Motor neuron (in vitro differentiated cells): ENCODE measurements around the gene FUBP3. TPM values are rescaled to one million over a fixed set of nuclear protein-coding genes. Genes with fewer than 3 reads are reported as not detected.

Source experiments
- ATAC-seq, 8 experiments: fragments of 200-7000 bp; cut with Tn5 transposase; replicated peaks in 6 of 8; 2 replicates each; pipeline ENCODE4 v1.8.0; 2021; ENCODE audit warnings: mild to moderate bottlenecking in 8 of 8, moderate library complexity in 8 of 8
- H3K27ac ChIP-seq, 2 donors: fragments of 250-450 bp; sonication (Bioruptor Pico); 2 replicates each; pipeline ENCODE4 v1.9.0; 2021; ENCODE audit warnings: antibody characterized with exemption in 2 of 2, mild to moderate bottlenecking in 2 of 2, moderate library complexity in 1 of 2
- H3K4me1 ChIP-seq, 2 donors: fragments of 250-450 bp; sonication (Bioruptor Pico); replicated peaks in 1 of 2; 2 replicates each; pipeline ENCODE4 v1.6.1; 2021; ENCODE audit warnings: antibody characterized with exemption in 2 of 2, mild to moderate bottlenecking in 2 of 2, moderate library complexity in 1 of 2
- H3K4me3 ChIP-seq, 5 donors: fragments of 250-450 bp; sonication (Bioruptor Pico); 2 replicates each; pipeline ENCODE4 v1.9.0; 2021; ENCODE audit warnings: antibody characterized with exemption in 5 of 5, mild to moderate bottlenecking in 5 of 5, moderate library complexity in 4 of 5
- WGBS, 10 experiments: fragments of 450-650 bp; shearing (Covaris generic); methylation state at CpG; one replicate each; pipeline ENCODE4 v1.0.0; 2022; 5-methylcytosine and 5-hydroxymethylcytosine counted together
- in situ Hi-C, 9 experiments: fragments of 400-800 bp; cut with MboI; loops; one replicate each; pipeline ENCODE4 v1.15.0; 2021; ENCODE audit warnings: low sequenced_read_pairs in 9 of 9, low pct_unique_long_range_greater_than_20kb in 2 of 9; ENCODE audit not compliant: unreplicated experiment in 9 of 9
- total RNA-seq, 8 experiments: library from RNA; unstranded; fragments of 300-600 nt; gene quantifications; 2 replicates each; pipeline versions ENCODE4 v1.2.3 to v1.2.4, GENCODE V29; 2022

Gene FUBP3
- total RNA-seq, 8 experiments from 2014 or later, result 32.5 to 65.0 (median 50.9) TPM

DNA sequence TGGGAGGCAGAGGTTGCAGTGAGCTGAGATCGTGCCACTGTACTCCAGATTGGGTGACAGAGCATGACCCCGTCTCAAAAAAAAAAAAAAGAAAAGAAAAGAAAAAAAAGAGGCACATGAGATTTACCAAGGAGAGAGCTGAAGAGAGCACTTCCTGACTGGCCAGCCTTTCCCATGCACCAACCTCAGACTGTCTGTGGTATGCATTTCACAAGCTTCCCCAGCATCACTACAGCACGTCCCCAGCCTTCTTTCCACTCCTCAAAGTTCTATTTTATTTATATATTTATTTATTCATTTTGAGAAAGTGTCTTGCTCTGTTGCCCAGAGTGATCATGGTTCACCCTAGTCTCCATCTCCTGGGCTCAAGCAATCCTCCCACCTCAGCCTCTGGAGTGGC is 13.6 kb upstream of the FUBP3 start:
- ATAC-seq, result no peak
- in situ Hi-C loops, result no loop called here
- H3K27ac ChIP-seq, result no peak overlapping the region
- 33 to 100% (median 72%) methylated on average over 1 to 3 of the region's 3 CpGs; no CpG with 5 or more reads in 2 of the 10 experiments for WGBS, 10 experiments
- no peak overlapping the region for H3K4me3 ChIP-seq
- peaks cover 0 to 4% of the 10 kb centered on the region in 2 donors for H3K4me1 ChIP-seq

DNA sequence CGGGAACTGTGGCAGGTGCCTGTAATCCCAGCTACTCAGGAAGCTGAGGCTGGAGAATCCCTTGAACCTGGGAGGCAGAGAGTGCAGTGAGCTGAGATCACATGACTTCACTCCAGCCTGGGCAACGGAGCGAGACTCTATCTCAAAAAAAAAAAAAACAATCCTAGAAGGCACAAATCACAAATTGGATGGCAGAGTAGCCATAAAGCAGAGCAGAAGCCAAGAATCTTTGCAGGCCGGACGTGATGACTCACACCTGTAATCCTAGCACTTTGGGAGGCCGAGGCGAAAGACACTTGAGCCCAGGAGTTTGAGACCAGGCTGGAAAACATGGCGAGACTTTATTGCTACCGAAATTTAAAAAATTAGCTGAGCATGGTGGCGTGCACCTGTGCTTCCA is 9.2 kb upstream of the FUBP3 start:
- Histone ChIP-seq H3K4me1 (no peaks in the 10 kb centered on the region), H3K27ac (no peak overlapping the region), H3K4me3 (no peak overlapping the region)
- in situ Hi-C loops, result no loop called here
- no peak for ATAC-seq
- WGBS, 10 experiments, result 77 to 100% (median 89%) methylated on average over 2 to 10 of the region's 10 CpGs; no CpG with 5 or more reads in 3 of the 10 experiments

GRCh38 chr9:130575514-130575913 is 3.9 kb upstream of the FUBP3 start:
- Histone ChIP-seq H3K27ac (no peak overlapping the region), H3K4me1 (peaks cover 3 to 6% of the 10 kb centered on the region in 2 donors), H3K4me3 (no peak overlapping the region)
- 67 to 100% (median 80%) methylated on average over 1 to 3 of the region's 3 CpGs; no CpG with 5 or more reads in 1 of the 10 experiments for WGBS, 10 experiments
- ATAC-seq, result no peak
- in situ Hi-C loops, result no loop called here

DNA sequence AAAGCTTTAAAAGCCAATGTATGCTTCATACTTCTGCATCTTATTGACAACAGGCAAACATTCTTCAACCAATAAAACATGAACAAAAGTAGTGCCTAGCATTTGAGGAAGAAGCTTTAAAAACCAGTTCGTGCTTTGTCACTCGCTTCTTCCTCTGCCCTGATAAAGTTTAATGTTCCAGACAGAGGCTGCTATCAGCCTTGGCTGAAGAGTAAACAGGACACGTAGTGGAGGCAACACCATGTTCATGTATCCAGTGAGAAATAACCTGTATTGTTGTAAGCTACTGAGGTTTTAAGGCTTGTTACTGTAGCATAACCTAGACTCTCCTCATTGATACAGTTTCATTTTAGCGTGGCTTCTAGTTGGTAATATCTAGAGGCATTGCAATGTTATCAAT is 3.2 kb upstream of the FUBP3 start:
- 50 to 80% (median 72%) methylated on average over 1 to 4 of the region's 4 CpGs; no CpG with 5 or more reads in 1 of the 10 experiments for WGBS, 10 experiments
- no peak for ATAC-seq
- in situ Hi-C loops, result no loop called here
- peaks cover 6 to 8% of the 10 kb centered on the region in 2 donors for H3K4me1 ChIP-seq
- H3K4me3 ChIP-seq, result no peak overlapping the region
- H3K27ac ChIP-seq, result no peak overlapping the region

DNA sequence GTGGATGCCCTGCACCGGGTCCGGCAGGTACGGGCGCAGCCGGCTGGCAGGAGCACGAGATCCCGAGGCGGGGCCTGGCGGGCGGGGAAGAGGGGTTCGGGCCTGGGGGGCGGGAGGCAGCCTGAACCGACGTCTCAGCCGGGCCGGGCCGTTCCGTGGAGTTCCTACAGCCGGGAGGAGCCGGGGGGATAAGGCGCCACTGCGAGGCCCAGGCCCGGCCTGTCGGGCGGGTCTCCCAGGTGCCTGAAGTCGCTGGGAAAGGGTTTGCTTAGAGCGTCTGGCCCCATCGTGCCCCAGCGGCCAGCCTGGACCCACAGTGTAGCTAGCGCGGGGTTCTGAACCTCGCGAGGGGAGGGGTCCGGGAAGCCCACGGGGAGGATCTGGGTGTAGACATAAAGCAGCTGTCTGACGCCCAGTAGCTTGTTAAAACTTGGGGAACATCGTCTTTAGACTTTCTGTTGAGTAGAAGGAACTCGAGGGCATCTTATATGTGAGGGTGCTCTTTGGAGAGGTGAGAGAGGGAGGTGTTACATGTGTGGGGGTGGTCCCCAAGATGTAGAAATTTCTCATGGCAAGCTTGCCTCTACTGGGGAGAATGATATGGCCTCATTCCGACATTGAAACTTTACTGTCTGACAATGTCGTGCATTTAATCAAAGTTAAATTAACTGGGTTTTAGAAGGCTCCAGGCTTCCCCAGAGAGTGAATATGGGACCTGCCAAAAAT is 524 bp downstream of the FUBP3 start:
- WGBS, 10 experiments, result 0 to 34% (median 0%) methylated on average over 1 to 6 of the region's 40 CpGs; no CpG with 5 or more reads in 3 of the 10 experiments
- H3K27ac ChIP-seq, result peak overlapping the region; percentile 61 to 83
- in situ Hi-C loops, result no loop called here
- peak overlapping the region; percentile 61 to 99 (median 89) for H3K4me3 ChIP-seq
- peaks cover 6 to 8% of the 10 kb centered on the region in 2 donors for H3K4me1 ChIP-seq
- peak; percentile 14 to 33 (median 28) for ATAC-seq

DNA sequence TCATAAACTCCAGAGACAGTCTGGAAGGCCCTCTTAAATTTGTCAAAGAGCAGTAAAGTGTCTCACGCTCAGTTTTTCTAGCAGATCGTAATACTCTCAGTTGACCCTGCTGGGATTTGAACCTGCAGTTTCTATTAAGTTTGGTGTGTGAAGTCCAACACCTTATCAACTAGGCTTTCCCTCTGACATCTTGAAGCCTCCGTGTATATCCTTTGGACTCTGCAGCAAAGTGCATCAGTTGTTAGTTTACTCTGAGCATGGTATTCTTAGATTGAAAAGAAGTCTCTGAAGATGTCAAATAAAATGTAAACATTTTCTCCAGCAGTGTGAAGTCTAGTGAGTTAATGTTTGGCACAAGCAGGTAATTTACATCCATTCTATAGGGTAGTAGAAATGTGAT is 2.4 kb downstream of the FUBP3 start:
- in situ Hi-C loops, result no loop called here
- H3K4me1 ChIP-seq, result peaks cover 6 to 8% of the 10 kb centered on the region in 2 donors
- ATAC-seq, result no peak
- H3K27ac ChIP-seq, result no peak overlapping the region
- WGBS, 10 experiments, result 17 to 100% (median 83%) methylated on average over 1 to 3 of the region's 3 CpGs; no CpG with 5 or more reads in 4 of the 10 experiments
- H3K4me3 ChIP-seq, result no peak overlapping the region

DNA sequence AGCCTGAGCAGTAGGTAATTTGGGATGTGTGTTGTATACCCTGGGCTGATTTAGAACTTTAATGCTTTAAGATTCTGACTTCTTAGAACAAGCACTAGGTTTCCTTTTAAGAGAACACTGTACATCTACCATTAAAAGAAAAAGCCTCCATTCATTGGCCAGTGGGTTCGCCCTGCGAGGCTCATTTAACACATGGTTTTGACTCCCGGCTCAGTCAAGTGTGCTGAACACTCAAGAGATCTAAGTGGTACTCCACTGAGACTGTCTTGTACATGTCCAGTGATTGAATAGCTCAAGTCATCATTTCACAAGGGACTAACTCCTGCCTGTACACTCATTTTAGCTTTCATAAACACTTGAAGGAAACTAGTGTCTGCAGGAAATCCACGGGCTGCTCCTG is 3.9 kb downstream of the FUBP3 start:
- 88 to 100% (median 100%) methylated on average over 1 to 4 of the region's 4 CpGs; no CpG with 5 or more reads in 2 of the 10 experiments for WGBS, 10 experiments
- in situ Hi-C loops, result no loop called here
- no peak for ATAC-seq
- no peak overlapping the region for H3K4me3 ChIP-seq
- peaks cover 6 to 8% of the 10 kb centered on the region in 2 donors for H3K4me1 ChIP-seq
- H3K27ac ChIP-seq, result no peak overlapping the region

DNA sequence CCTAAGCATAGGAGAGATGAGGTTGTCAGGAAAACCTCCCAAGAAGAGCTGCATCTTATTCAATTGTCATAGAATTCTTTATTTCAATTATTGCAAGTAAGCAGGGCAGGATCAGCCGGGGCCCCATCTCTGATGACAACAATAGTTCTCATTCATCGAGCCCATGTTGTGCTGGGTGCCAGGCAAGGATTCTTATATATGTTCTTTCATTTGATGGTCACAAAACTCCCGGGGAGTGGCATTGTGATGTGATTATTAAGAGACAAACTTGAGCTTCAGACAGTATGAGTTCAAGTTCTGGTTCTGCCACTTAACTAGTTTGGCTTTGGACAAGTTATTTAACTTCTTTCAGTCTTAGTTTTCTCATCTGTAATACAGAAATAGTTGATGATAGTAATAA is 8.5 kb downstream of the FUBP3 start:
- Histone ChIP-seq H3K4me1 (no peaks in the 10 kb centered on the region), H3K4me3 (no peak overlapping the region), H3K27ac (no peak overlapping the region)
- WGBS, 10 experiments, result 80 to 100% (median 93%) methylated on average over 1 to 3 of the region's 3 CpGs; no CpG with 5 or more reads in 3 of the 10 experiments
- in situ Hi-C loops, result no loop called here
- ATAC-seq, result no peak

GRCh38 chr9:130588416-130588815 is 9.0 kb downstream of the FUBP3 start:
- 64 to 100% (median 97%) methylated on average over 1 to 4 of the region's 4 CpGs; no CpG with 5 or more reads in 2 of the 10 experiments for WGBS, 10 experiments
- Histone ChIP-seq H3K27ac (no peak overlapping the region), H3K4me1 (no peaks in the 10 kb centered on the region), H3K4me3 (no peak overlapping the region)
- no peak for ATAC-seq
- in situ Hi-C loops, result no loop called here

DNA sequence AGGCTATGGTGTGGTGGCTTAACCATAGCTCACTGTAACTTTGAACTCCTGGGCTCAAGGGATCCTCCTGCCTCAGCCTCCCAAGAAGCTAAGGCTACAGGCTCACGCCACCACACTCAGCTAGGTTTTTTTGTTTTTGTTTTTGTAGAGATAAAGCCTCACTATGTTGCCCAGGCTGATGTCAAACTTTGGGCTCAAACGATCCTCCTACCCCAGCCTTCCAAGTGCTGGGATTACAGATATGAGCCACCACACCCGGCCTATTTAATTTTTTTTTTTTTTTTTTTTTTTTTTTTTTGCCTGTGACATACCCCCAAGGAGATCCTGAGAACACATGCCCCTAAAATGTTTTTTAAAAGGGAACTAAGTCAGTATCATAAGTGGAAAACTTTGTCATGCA is 10.4 kb downstream of the FUBP3 start:
- 73 to 100% (median 93%) methylated on average over 1 to 3 of the region's 3 CpGs; no CpG with 5 or more reads in 1 of the 10 experiments for WGBS, 10 experiments
- in situ Hi-C loops, result no loop called here
- ATAC-seq, result no peak
- H3K27ac ChIP-seq, result no peak overlapping the region
- no peaks in the 10 kb centered on the region for H3K4me1 ChIP-seq
- no peak overlapping the region for H3K4me3 ChIP-seq

DNA sequence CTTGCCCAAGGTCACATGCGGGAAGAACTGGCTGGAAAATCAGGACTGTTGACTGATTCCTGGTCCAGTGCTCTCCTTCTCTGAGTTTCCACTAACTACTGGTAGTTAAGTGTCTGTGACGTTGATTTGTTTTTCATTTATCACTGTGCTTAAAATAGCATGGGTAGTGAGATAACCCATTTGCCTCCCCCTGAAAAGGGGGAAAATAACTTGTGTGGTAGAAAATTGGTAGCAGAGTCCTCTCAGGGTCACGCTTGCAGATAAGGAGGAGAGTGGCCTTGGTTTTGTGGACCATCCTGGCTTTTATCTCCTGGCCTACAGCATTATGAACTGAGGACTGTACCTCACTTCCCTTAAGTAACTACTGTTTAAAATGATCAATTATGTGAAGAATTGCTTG is 10.9 kb downstream of the FUBP3 start:
- in situ Hi-C loops, result no loop called here
- Histone ChIP-seq H3K27ac (no peak overlapping the region), H3K4me1 (no peaks in the 10 kb centered on the region), H3K4me3 (no peak overlapping the region)
- ATAC-seq, result no peak
- 77 to 100% (median 94%) methylated on average over 1 to 3 of the region's 3 CpGs; no CpG with 5 or more reads in 1 of the 10 experiments for WGBS, 10 experiments

DNA sequence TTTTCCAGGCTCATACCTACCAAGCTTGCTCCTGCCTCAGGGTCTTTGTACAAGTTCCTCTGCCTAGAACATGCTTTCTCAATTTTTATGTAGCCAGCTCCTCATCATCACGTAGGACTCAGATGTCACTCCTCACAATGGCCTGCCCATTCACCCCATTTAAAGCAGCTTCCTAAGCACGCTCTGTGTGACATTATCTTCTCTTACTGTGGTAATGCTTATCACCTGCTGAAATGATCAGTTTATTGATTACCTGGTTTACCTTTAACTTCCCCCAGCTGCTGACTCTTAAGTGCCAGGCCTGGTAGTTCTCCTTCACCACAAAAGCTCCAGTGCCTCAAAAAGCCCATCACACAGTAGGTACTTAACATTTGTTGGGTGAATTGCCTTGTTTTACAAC is 13.6 kb downstream of the FUBP3 start:
- 83 to 100% (median 100%) methylated on average over 1 to 2 of the region's 2 CpGs; no CpG with 5 or more reads in 4 of the 10 experiments for WGBS, 10 experiments
- Histone ChIP-seq H3K4me1 (no peaks in the 10 kb centered on the region), H3K4me3 (no peak overlapping the region), H3K27ac (no peak overlapping the region)
- ATAC-seq, result no peak
- in situ Hi-C loops, result no loop called here

DNA sequence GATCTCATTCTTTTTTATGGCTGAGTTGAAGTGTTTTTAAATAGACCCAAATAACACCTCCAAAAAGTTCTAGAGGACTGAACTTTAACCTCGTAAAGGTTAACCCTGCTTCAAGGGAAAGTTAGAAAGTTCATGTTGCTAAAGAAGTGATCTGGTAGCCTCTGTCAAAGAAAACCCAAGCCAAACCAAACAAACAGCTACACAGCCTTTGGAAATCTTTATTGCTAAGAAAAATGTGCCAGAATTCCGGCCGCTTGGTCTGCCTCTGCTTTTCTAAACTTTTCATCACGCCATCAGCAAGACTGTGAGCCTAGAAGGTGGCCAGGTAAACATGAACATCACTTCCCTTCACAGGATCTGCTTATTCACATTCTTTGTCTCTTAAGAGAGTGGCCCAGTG is 17.9 kb downstream of the FUBP3 start:
- H3K4me3 ChIP-seq, result no peak overlapping the region
- no peaks in the 10 kb centered on the region for H3K4me1 ChIP-seq
- H3K27ac ChIP-seq, result no peak overlapping the region
- 90 to 100% (median 93%) methylated on average over 2 to 4 of the region's 4 CpGs; no CpG with 5 or more reads in 1 of the 10 experiments for WGBS, 10 experiments
- ATAC-seq, result no peak
- in situ Hi-C loops, result no loop called here

- H3K27ac ChIP-seq, result no peak overlapping the region
- H3K4me3 ChIP-seq, result no peak overlapping the region
- WGBS, 10 experiments, result 90 to 100% (median 93%) methylated on average over 2 to 5 of the region's 5 CpGs
- no peak for ATAC-seq
- in situ Hi-C loops, result no loop called here
- no peaks in the 10 kb centered on the region for H3K4me1 ChIP-seq
These were observed 18.8 kb downstream of the FUBP3 start for GRCh38 chr9:130598188-130598587.
